NAMALWA (cell line): ENCODE results near the gene TUT1.
"Not testable (repeated sequence)": the region's sequence is repeated elsewhere in the genome, so short reads cannot be mapped to it uniquely, and the experiment has no call there.

Experiments used
- DNase-seq: peaks from one replicate; pipeline ENCODE4 v3.0.0-alpha.2; 2015; ENCODE audit warnings: low spot score

Gene TUT1, protein sequence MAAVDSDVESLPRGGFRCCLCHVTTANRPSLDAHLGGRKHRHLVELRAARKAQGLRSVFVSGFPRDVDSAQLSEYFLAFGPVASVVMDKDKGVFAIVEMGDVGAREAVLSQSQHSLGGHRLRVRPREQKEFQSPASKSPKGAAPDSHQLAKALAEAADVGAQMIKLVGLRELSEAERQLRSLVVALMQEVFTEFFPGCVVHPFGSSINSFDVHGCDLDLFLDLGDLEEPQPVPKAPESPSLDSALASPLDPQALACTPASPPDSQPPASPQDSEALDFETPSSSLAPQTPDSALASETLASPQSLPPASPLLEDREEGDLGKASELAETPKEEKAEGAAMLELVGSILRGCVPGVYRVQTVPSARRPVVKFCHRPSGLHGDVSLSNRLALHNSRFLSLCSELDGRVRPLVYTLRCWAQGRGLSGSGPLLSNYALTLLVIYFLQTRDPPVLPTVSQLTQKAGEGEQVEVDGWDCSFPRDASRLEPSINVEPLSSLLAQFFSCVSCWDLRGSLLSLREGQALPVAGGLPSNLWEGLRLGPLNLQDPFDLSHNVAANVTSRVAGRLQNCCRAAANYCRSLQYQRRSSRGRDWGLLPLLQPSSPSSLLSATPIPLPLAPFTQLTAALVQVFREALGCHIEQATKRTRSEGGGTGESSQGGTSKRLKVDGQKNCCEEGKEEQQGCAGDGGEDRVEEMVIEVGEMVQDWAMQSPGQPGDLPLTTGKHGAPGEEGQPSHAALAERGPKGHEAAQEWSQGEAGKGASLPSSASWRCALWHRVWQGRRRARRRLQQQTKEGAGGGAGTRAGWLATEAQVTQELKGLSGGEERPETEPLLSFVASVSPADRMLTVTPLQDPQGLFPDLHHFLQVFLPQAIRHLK

DNA sequence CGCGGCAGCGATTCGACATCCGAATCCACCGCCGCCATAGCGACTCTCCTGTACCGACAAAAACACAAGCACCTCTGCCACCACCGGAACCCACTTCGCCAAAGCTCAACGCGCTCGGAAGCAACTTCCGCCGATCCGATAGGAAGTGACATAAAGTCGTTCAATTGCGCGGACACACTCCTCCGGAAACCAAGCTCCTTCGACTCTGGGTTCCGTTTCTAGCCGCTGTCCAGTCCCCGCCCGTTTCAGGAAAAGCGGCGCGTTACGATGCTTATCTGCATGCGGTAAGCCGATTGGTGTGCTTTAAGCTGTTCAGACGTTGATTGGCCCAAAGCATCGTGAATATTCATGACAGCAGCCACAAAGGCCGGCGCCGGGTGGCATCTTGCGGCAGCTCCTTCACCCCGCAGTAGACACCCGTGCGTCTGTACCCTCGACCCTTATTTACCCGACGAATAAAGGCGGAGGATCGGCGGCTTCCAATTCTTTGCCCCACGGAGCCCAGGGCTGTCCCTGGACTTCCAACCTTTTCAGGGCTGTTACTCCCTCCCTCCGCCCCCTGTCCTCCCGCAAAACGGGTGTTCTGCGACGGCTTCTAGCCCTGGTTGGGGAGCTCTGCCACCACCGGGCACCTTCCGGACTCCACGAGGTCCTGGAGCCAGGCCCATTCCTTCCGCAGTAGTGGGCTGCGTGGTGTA is at the start of gene TUT1:
Gene TUT1, minus strand, starts transcription at position 76 of the 698 bp plus-strand sequence. Its CDS starts 38 bp downstream, at position 38.
- DNase-seq, result peak; percentile 99

DNA sequence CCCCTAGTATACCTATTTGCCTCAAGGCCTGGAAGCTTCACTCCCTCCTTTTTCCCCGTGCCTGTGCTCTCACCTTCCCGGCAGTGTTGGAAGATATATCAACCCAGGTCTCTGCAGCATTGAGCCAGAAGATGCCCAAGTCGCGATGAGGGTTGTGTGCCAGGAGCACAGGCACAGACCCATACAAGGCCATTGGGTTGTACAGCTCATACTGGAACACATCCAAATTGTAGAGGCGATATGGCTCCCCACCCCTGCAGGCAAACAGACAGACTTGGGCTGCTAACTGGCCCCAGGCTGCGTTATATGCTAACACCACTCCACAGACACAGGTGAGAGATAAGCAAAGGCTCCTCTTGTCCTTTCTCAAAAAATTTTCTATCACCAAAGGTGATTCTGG is 41.2 kb upstream of the TUT1 start:
- no peak for DNase-seq

DNA sequence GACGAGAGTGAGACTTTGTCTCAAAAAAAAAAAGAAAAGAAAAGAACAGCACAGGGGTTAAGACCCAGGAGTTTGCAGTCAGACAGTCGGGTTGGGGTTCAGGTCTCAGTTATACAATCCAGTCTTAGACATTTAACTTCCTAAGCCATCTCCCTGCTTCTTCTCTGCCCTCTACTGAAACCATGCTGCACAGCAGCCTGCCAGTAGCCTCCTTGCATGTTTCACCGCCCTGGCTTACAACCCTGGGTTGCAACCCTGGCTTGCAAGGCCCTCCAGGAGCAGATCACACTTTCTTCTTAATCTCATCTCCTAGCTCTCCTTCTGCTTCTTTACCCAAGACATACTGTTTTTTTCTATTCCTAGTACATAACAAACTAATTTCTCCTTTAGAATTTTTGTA is 36.4 kb upstream of the TUT1 start:
- peak; percentile 47 for DNase-seq

DNA sequence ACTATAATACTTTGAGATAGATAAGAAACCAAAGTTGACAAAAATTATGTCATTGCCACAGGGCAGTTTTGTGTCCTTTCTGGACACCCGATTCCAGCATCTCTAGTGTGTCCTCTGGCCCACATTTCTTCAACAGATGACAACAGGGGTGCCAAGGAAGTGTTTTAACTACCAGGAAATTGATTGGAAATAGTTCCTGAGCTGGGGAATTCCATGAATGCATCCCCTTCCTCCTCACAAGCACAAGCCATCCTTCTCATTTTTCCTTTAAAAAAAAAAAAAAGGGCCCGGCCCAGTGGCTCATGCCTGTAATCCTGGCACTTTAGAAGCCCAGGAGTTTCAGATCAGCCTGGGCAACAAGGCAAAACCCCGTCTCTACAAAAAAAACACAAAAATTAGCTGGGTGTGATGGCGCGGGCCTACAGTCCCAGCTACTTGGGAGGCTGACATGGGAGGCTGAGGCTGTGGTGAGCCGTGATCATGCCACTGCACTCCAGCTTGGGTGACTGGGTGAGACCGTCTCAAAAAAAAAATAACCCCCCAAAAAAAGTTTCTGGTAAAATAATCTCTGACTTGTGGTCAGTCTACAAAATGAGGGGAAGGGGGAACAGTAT is 31.3 kb upstream of the TUT1 start:
- no peak for DNase-seq

DNA sequence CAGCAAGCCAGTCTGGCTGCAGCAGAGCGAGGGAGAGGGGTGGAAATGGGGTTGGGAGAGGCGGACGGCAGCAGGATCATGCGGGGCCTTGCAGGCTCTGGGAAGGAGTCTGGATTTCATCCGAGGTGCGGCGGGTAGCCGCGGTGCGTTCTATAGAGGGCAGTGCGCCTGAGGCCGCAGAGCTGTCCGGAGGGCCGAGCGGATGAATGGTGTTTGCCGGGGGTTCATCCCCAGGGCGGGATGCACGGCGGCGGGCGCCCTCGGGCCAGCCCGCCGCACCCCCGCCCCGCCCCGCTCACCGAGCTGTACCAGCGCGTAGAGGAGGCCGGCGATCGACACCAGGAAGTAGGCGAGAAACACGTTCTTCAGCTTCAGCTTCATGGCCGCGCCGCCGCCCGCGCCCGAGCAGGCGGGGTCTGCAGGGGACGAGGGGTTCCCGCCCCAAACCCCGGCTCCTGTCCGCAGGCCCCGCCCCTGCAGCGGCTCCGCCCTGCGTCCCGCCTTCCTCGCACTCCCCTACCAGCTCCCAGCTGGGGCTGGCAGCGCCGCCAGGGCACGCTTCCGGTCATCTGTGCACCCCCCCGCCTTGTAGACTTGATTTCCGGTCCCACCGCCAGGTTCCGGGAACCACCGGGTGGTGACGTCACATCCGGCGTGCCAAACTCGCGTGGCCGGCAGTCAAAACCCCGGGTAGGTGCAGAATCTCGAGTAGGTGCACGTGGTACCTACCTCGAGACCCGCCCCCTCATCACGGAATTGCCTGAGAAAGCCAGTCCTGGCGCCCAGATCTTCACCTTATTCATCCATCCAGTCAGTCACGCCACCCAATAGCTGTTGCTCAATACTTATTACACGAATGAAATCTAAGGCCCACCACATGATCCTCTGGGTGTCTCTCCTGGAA is 30.5 kb upstream of the TUT1 start, which contains the start of gene B3GAT3:
Gene B3GAT3, minus strand, starts transcription at position 420 of the 904 bp plus-strand sequence. Its CDS starts 39 bp downstream, at position 381.
- peak; percentile 98 for DNase-seq

DNA sequence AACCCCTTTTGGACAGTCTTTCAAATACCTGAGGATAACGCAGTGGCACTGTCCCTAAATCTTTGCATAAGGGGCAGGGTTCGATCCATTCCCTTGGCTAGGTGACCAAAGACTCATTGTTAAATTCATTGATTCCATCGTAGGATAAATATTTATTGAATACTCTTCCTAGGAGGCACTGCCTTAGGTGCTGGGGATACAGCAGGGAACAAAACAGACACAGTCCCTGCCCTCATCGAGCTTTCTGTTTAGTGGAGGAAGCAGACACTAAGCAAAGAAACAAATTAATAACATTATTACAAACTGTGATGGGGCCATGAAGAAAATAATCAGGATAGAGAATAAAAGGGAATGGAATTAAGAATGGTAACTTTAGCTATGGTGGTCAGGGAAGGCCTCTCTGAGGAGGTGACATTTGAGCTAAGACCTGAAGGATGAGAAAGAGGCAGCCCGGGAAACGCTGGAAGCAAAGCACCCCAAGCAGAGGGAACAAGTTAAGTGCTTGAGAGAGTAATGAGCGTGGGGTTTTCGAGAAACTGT is 29.8 kb upstream of the TUT1 start:
- no peak for DNase-seq

DNA sequence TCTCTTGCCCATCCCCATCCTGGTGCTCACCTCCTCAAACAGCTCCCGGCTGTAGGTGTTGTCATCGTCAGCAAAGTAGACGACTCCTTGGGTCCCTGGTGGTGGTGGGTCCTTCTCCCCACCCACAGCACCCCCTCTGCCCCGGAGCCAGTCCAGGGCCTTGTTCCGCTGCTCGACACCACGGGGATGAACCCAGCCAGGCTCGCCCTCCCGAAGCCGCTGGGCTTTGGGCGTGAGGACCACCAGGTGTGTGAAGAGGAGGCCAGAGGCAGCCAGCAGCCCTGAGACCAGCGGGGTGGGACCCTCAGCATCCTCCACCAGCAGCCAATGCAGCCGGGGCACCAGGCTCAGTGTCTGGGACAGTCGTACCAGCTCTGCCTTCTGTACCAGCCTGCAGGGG is 25.6 kb upstream of the TUT1 start:
- DNase-seq, result not testable (repeated sequence)

DNA sequence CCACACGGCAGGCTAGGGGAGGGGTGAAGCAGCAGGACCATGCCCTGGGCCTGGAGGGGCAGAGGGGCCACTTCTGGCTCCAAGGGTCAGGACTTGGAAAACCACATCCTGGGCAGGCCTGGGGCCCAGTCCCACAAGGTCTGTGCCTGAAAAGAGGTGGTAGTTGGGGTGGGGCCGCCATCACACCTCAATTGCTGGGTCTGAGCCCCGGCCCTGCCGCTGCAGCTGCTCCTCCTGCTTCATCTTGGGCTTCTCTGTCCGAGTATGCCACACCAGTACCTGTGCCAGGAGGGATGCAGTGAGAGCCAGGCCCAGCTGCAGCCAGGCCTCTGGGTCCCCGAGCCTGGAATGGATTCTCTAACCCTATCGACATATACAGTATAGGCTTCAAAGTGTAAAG is 24.2 kb upstream of the TUT1 start:
- DNase-seq, result no peak

DNA sequence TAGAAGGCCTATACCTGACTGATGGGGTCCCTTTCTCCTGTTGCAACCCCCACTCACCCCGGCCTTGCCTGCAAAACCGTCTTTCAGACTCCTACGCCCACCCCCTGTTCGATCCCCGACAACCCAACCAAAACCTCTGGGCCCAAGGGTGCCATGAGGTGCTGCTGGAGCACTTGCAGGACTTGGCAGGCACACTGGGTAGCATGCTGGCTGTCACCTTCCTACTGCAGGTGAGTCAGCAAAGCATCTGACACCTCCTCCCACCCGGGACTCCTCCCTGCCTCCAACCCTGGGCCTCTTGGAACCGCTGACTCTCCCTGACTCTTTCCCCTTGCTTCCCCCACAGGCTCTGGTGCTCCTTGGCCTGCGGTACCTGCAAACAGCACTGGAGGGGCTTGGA is 23.0 kb upstream of the TUT1 start:
- DNase-seq, result no peak

DNA sequence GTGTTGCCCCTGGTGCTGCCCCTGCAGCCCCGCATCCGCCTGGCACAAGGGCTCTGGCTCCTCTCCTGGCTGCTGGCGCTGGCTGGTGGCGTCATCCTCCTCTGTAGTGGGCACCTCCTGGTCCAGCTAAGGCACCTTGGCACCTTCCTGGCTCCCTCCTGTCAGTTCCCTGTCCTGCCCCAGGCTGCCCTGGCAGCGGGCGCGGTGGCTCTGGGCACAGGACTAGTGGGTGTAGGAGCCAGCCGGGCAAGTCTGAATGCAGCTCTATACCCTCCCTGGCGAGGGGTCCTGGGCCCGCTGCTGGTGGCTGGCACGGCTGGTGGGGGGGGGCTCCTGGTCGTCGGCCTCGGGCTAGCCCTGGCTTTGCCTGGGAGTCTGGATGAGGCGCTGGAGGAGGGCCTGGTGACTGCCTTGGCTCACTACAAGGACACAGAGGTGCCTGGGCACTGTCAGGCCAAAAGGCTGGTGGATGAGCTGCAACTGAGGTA is 22.0 kb upstream of the TUT1 start:
- DNase-seq, result no peak

DNA sequence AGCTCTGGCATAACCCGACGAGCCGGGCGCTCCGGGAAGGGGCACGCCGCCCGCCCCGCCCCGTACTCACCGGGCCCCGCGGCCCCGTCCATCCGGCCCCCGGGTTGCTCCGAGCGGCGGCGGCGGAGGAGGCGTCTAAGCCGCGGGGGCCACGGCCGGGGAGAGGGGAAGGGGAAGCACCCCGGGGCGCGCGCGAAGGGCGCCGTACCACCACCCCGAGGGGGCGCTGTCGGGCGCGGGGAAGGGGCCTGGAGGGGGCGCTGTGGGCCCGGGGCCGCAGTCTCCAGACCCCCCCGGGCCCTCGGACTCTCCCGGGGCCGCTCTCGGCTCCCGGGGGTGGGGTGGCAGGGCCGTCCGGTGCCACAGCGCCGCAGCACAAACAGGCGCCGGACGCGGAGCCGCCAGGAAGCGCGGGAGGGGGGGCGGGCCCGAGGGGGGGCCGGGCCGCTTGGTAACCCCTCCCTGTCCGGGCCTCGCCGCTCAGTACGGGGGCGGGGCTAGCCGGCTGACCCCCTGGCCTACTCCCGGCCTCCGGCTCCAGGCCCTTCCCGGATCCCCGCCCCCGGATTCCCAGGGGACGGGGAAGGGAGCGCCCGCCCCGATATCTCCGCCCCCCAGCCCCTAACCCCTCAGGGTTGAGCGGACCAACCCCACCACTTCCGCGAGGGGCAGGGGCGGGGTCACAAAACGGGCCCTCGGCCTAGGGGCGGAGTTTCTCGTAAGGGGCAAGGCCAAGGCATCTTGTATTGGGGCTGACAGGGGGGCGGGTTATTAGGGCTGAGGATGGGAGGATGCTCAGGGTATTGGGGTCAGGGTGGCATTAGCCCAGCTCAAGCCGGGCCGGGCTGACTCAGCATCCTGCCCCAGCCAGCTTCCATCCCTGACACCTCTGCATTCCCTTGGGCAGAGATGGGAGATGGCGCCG is 21.3 kb upstream of the TUT1 start, which contains the start of the genes EML3 and ROM1:
Gene EML3, minus strand, starts transcription at position 410 of the 925 bp plus-strand sequence. Its CDS starts 318 bp downstream, at position 92.
Gene ROM1, plus strand, starts transcription at position 892 of the 925 bp plus-strand sequence. Its CDS starts 25 bp downstream, at position 917.
- peak; percentile 95 for DNase-seq

DNA sequence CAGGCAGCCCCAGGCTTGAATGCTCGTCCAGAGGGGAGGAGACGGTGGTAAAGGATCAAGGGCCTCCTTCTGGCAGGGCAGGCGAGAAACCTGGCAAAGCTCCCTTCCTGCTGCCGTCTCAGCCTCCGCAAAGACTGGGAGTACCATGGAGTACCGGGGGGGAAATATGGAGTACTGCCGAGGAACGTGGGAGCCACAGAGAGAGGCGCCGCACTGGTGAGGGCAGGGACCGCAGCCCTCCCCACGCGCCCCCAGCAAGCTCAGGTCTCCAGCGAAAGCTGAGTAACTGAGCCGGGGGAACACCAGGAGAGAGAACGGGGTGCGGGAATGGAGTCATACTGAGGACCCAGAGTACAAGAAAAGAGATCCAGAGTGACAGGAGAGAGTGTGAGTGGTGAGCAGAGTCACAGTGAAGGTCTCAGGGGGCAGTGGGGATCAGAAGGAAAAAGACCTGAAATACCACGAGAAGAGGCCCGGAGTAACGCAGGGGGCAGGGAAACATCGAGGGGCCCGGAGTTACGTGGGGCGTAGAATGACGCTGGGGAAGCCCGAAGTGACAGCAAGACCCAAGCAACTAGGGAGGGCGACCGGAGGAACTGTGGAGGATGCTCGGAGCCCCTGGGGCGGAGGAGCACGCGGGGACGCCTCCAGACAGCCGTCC is 20.5 kb upstream of the TUT1 start:
- peak; percentile 78 for DNase-seq

DNA sequence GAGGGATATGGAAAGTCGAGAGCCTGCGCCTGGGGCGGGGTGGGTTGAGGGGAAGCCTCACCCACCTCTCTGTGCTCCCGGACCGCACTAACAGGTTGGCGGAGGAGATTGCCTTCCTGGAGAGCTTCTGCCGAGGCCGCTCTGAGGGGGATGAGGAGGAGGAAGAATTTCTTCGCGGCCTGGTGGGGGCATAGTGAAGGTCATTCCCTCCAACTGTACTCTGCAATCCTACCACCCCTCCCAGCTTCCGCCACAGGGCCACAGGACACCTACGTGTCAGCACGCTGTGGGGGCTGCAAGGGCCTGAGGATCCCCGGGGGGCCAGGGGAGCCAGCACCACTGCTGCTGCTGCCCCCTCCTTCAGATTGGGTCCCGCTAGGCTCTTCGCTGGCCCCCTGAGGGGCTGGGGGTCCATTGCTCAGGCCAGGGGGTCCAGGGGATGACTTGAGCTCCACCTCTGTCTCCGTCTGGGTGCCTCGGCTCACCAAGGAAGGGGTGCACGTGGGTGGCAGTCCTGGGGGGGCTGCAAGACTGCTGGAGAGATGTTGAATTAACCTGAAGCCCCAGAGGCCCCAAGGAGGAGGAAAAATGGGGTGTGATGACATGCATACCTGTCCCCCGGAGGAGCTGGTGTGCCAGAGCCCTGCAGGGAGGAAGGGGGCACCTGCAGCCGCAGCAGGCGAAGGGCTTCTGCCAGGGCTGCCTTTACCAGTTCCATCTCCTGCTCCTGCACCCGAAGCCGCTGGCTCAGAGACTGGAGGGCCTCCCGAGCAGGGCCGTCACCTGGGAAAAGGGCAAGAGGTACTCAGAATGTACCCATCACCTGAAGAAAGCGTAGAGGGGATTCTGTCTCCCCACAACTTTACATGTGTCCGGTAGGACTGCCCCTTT is 19.7 kb upstream of the TUT1 start:
- DNase-seq, result no peak

DNA sequence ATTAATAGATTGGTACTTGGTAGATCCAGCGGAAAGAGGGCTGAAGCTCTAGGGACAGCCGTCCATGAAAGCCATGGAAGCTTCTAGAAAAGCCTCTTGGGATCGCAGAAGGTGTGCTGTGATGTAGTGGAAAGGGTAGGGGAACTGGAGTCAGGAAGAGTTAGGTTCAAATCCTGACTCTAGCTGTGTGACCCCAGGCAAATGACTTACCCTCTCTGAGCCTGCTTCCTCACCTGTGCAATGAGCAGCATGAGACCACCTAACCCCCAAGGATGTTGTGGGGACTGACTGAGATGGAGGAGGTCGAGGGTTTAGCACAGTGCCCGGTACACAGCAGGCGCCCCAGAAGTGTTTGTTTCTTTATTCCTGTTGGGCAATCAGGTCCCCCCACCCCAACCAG is 19.1 kb upstream of the TUT1 start:
- DNase-seq, result no peak

DNA sequence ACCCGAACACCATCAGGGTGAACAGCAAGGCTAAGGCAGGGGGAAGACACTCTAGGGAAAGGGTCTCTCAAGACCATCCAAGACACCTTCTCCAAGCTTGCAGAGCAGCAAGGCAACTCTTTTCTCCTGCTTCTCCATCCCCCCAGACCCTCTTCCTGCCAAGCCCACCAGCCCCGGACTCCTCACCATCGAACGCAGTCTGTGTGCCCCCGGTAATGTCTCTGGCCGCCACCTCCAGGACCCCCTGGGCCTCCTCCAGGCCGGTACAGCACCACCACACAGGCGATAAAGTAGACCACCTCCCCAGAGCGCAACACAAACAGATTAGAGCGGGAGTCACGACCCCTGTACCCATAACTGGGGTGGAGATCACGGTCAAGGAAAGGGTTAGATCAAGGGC is 17.5 kb upstream of the TUT1 start:
- no peak for DNase-seq

DNA sequence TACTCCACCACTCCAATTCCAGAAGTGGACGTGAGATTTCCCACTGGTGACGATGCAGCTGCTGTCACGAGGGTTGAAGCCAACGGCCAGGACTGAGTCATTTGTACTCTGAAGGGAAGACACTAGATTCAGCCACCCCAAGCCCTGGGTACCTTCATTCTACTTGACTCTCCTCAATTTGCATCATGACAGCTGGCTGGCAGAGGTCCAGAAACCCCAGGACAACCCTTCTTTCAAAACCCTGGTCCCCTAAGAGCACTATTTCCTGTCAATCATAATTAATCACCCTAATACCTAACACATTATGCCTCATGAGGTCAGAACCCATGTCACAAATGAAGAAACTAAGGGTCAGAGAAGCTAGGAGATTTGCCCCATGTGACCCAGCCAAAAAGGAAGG is 16.4 kb upstream of the TUT1 start:
- DNase-seq, result peak; percentile 83

DNA sequence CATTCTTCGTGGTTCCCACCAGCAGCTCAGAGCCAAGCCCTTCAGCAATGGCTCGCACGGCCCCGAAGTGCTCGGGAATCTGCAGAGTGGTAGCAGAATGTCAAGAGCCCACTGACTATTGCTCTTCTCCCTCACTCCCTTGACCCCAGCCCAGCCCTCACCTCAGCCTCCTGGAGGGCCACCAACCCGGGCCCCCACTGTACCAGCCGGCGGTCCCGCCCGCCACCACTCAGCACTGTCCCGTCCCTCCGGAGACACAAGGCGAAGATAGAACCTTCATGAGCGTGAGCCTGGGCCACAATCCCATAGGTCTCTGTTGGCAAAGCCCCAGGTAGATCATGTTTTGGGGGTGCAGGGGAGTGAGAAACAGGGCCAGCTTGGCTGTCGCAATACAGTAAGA is 14.6 kb upstream of the TUT1 start:
- DNase-seq, result no peak
